ENCODE results near the gene TTC23L. TPM values are rescaled to one million over a fixed set of nuclear protein-coding genes. Genes with fewer than 3 reads are reported as not detected.

TTC23L gene
- total and polyA plus RNA-seq, 2 of the 8 experiments (the other 6 are each of a cell fraction or from before 2014, with no cell fraction given): 1.1 to 2.4 TPM

DNA sequence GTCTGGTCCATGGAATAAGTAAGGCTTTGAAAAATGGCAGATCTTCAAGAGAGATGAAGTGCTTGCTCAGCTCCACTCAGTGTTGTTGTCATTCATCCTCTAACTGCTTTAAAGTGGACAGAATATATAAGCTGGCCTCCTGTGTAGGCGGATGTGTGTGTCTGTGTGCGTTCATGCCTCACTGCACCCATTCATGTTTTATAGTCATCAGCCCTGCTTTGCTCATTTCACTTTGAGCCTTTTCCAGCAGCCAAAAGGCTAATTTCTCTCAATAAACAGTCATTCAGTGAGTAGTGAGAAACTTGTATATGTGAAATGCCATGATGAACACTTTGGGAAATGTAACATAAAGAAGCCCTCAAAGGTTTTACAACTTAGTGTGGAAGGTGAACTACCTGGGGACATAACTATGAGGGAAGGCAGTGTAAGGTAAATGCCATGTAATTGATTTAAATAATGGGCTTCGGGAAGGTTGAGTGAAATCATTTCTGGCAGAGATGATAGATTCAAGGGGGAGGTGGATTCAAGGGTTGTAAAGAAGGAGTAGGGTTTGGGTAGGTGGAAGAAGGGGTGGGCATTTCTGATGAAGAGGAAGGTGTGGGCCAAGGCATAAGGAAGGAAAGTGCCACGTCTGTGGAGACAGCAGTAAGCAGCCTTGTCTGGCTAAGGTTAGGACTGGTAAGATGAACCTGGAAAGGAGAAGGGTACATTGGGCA is 15.7 kb downstream of the TTC23L start:
- H3K4me2 ChIP-seq (ENCODE audit: insufficient read depth in 1 of 2, low read depth in 2 of 2, low read length in 2 of 2): no peak overlapping the region
- no peaks in the 10 kb centered on the region for H4K20me1 ChIP-seq (replicated peaks in 1 of 2; ENCODE audit: control insufficient read depth in 1 of 2, insufficient read depth in 2 of 2, low read length in 2 of 2)
- CTCF ChIA-PET (ENCODE audit: partially characterized antibody): no interaction called here
- no peak overlapping the region for H3K9ac ChIP-seq (replicated peaks in 1 of 4; ENCODE audit: extremely low read depth in 1 of 4, low read depth in 3 of 4, low read length in 3 of 4)
- H3K4me3 ChIP-seq (ENCODE audit: extremely low read depth in 1 of 4, insufficient read depth in 2 of 4, low read depth in 3 of 4, low read length in 4 of 4): no peak overlapping the region
- H2BK20ac ChIP-seq (ENCODE audit: low read length): no peak overlapping the region
- no peak overlapping the region for H3K56ac ChIP-seq (replicated peaks; ENCODE audit: insufficient read length, low read depth, low read length)
- WGBS, 2 experiments (ENCODE audit: extremely low coverage in 1 of 2, insufficient coverage in 1 of 2, insufficient read length in 1 of 2, insufficient replicate concordance in 2 of 2, low coverage in 1 of 2, low lambda C conversion rate in 2 of 2, missing lambda C conversion rate in 1 of 2): 88% methylated on average over 4 of the region's 4 CpGs; no CpG with 5 or more reads in 1 of the 2 experiments
- H3K27ac ChIP-seq (ENCODE audit: low read depth, low read length): no peak overlapping the region
- H3K9me3 ChIP-seq (ENCODE audit: insufficient read depth in 2 of 2, low read depth in 1 of 2, low read length in 1 of 2): no peaks in the 10 kb centered on the region
- H3K23me2 ChIP-seq (ENCODE audit: low read depth, low read length): no peaks in the 10 kb centered on the region; the same call in 1 of the 2 replicates
- no peak overlapping the region for H2AK5ac ChIP-seq (ENCODE audit: low read depth, low read length)
- H3K79me1 ChIP-seq (ENCODE audit: low read depth, low read length): no peaks in the 10 kb centered on the region
- no peaks in the 10 kb centered on the region for H3K36me3 ChIP-seq (ENCODE audit: control insufficient read depth in 2 of 4, insufficient read depth in 4 of 4, low read length in 3 of 4)
- no peak overlapping the region for H4K91ac ChIP-seq (replicated peaks; ENCODE audit: insufficient read length, low read length)
- POLR2A ChIA-PET (ENCODE audit: partially characterized antibody): no interaction called here
- no peak overlapping the region for H4K5ac ChIP-seq (ENCODE audit: insufficient read length, low read depth, low read length)
- H3K79me2 ChIP-seq (ENCODE audit: control insufficient read depth in 1 of 2, insufficient read depth in 2 of 2, low read length in 2 of 2): no peaks in the 10 kb centered on the region
- H2AFZ ChIP-seq (ENCODE audit: low read length): no peak overlapping the region
- no peaks in the 10 kb centered on the region for H3K4me1 ChIP-seq (replicated peaks in 1 of 4; ENCODE audit: control insufficient read depth in 3 of 4, insufficient read depth in 4 of 4, low read length in 3 of 4)
- H2BK5ac ChIP-seq (ENCODE audit: low read depth, low read length): no peak overlapping the region
- H3K14ac ChIP-seq (ENCODE audit: insufficient read length): no peak overlapping the region
- no peak overlapping the region for H3K23ac ChIP-seq (ENCODE audit: insufficient read length)
- H2BK120ac ChIP-seq (replicated peaks; ENCODE audit: low read depth, low read length): no peak overlapping the region
- H2BK12ac ChIP-seq (ENCODE audit: low read depth, low read length): no peak overlapping the region
- no peak overlapping the region for H3K18ac ChIP-seq (ENCODE audit: extremely low read depth, low read length)
- no peak overlapping the region for H3K4ac ChIP-seq (replicated peaks; ENCODE audit: insufficient read length, low read depth, low read length)
- FAIRE-seq (no peak), DNase-seq (ENCODE audit: low read depth in 1 of 2, low spot score in 2 of 2) (no peak)
- H3K27me3 ChIP-seq (replicated peaks in 1 of 4; ENCODE audit: control insufficient read depth in 3 of 4, extremely low read depth in 1 of 4, insufficient read depth in 3 of 4, low read length in 3 of 4): no peaks in the 10 kb centered on the region
- no peak overlapping the region for H4K8ac ChIP-seq (ENCODE audit: extremely low read depth, insufficient read depth, low read length)
- H2BK15ac ChIP-seq (ENCODE audit: low read length): no peak overlapping the region
- TF ChIP-seq HDAC2 (IDR thresholded peaks at IDR 0.05; ENCODE audit: borderline replicate concordance in 1 of 2, low read depth in 2 of 2, low read length in 2 of 2): no peak
- no peak for TF ChIP-seq RBBP5 (IDR thresholded peaks at IDR 0.05; ENCODE audit: borderline replicate concordance, low read depth, low read length)
- no peak for TF ChIP-seq RNF2 (IDR thresholded peaks at IDR 0.05; ENCODE audit: borderline replicate concordance, low read depth, low read length, missing control alignments, poor library complexity, severe bottlenecking)
- no peak for TF ChIP-seq FOSL1 (IDR thresholded peaks at IDR 0.05; ENCODE audit: insufficient read depth, low read depth, low read length)
- TF ChIP-seq, protein P1, sequence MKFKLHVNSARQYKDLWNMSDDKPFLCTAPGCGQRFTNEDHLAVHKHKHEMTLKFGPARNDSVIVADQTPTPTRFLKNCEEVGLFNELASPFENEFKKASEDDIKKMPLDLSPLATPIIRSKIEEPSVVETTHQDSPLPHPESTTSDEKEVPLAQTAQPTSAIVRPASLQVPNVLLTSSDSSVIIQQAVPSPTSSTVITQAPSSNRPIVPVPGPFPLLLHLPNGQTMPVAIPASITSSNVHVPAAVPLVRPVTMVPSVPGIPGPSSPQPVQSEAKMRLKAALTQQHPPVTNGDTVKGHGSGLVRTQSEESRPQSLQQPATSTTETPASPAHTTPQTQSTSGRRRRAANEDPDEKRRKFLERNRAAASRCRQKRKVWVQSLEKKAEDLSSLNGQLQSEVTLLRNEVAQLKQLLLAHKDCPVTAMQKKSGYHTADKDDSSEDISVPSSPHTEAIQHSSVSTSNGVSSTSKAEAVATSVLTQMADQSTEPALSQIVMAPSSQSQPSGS (IDR thresholded peaks at IDR 0.05; ENCODE audit: low read length): no peak
- TF ChIP-seq CHD2 (IDR thresholded peaks at IDR 0.05; ENCODE audit: low read length): no peak
- no peak for TF ChIP-seq EP300 (IDR thresholded peaks at IDR 0.05; ENCODE audit: borderline replicate concordance in 1 of 2, low read depth in 2 of 2, low read length in 2 of 2)
- TF ChIP-seq, protein P2, sequence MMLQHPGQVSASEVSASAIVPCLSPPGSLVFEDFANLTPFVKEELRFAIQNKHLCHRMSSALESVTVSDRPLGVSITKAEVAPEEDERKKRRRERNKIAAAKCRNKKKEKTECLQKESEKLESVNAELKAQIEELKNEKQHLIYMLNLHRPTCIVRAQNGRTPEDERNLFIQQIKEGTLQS (IDR thresholded peaks at IDR 0.05; ENCODE audit: insufficient read depth, low read depth, low read length): no peak
- no peak for TF ChIP-seq YY1 (IDR thresholded peaks at IDR 0.05; ENCODE audit: low read depth, low read length)

All from H1 (cell line).